Fibroblast of the aortic adventitia (primary cell): ENCODE results near the gene CIB4. TPM values are rescaled to one million over a fixed set of nuclear protein-coding genes. Genes with fewer than 3 reads are reported as not detected.

ENCODE experiments used
- DNase-seq: peaks from one replicate; pipeline ENCODE4 v3.0.0-alpha.2; 2010; ENCODE audit warnings: low read depth
- H3K4me3 ChIP-seq: 2 replicates; pipeline ENCODE4 v1.5.1; 2011; ENCODE audit warnings: low read depth, mild to moderate bottlenecking, control low read depth, low read length, moderate library complexity
- total RNA-seq: library from RNA; depleted of rRNA; stranded (reverse); fragments of >200 nt; gene quantifications from 2 replicates; pipeline ENCODE4 v1.2.3, GENCODE V29; 2012; ENCODE audit warnings: low replicate concordance
- TF ChIP-seq, protein P1 (sequence below): IDR thresholded peaks from 2 replicates; pipeline ENCODE4 v1.5.1; 2011; ENCODE audit warnings: mild to moderate bottlenecking, low read length, control low read depth, inconsistent platforms; ENCODE audit not compliant: insufficient read depth

Gene CIB4
- total RNA-seq, 1 donor = not detected

DNA sequence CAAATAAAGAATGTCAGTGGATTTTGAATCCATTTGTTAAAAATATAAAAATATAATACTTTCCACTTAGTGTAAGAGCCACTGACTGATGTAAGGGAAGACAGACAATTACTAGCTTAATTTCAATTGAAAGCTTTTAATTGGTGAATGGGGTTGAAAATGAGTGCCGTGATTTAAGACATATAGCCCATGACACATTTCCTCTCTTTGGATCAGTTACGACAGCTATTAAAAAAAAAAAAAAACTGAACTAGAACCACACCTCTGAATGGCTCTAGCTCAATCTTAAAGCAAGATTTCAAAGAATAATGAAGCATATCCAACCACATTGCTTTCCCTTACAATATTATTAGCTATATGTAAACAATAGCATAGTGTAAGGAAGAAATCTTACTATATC lies 44.0 kb downstream of the CIB4 start:
- no peak overlapping the region for H3K4me3 ChIP-seq
- TF ChIP-seq, protein P1, sequence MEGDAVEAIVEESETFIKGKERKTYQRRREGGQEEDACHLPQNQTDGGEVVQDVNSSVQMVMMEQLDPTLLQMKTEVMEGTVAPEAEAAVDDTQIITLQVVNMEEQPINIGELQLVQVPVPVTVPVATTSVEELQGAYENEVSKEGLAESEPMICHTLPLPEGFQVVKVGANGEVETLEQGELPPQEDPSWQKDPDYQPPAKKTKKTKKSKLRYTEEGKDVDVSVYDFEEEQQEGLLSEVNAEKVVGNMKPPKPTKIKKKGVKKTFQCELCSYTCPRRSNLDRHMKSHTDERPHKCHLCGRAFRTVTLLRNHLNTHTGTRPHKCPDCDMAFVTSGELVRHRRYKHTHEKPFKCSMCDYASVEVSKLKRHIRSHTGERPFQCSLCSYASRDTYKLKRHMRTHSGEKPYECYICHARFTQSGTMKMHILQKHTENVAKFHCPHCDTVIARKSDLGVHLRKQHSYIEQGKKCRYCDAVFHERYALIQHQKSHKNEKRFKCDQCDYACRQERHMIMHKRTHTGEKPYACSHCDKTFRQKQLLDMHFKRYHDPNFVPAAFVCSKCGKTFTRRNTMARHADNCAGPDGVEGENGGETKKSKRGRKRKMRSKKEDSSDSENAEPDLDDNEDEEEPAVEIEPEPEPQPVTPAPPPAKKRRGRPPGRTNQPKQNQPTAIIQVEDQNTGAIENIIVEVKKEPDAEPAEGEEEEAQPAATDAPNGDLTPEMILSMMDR = no peak
- DNase-seq = no peak

DNA sequence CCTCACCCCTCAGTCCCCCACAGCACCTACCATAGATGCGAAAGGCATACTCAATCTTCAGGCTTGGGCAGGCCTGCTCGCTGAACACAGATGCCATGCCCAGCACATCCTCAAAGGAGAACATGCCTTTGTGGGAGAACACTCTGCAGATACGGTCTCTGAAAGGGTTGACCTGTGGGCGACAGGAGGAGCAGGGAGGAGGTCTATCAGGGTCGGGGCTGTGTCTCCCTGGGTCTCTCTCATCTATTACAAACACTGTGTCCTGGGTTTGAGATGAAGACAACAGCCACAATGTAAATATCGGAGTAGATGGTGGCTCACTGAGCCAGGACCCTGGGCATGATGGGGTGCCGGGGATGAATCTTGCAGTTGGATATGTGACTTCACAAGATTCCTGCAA lies 46.0 kb downstream of the CIB4 start:
- no peak overlapping the region for H3K4me3 ChIP-seq
- TF ChIP-seq, protein P1 = no peak
- no peak for DNase-seq

DNA sequence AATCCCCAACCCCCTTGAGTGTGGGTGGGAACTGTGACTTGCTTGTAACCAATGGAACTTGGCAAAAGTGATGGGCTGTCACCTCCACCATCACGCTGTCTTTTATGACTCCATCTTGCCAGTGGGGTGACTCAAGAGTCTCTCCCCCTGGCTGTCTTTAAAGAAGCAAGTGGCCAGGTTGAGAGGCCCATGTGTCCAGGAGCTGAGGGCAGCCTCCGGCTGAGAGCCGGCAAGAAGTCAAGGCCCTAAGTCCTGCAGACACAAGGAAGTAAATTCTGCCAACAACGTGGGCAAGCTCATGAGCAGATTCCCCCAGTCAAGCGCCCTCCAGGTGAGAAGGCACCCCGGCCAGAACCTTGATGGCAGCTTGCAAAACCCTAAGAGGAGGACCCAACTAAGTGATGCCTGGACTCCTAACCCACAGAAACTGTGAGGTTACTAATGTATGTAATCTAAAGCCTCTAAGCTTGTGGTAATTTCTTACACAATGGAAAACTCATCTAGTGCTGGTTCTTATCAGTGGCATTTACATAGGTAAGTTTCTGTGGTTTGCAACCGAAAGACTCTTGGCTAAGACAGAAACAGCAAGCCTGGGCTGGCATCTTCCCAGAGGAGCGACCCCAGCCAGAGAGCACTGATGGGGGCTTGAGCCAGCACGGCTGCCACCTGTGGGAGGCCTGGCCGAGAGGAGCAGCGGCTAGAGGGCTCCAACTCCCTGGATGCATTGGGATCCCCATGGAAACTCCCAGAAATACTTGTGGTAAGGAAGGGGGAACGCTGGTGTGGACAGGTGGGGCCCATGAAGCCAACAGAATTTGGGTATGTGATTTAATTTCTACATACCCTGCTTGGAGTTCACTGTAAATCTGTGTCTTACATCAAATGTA lies 49.3 kb downstream of the CIB4 start:
- DNase-seq = no peak
- H3K4me3 ChIP-seq = no peak overlapping the region
- TF ChIP-seq, protein P1 = no peak

DNA sequence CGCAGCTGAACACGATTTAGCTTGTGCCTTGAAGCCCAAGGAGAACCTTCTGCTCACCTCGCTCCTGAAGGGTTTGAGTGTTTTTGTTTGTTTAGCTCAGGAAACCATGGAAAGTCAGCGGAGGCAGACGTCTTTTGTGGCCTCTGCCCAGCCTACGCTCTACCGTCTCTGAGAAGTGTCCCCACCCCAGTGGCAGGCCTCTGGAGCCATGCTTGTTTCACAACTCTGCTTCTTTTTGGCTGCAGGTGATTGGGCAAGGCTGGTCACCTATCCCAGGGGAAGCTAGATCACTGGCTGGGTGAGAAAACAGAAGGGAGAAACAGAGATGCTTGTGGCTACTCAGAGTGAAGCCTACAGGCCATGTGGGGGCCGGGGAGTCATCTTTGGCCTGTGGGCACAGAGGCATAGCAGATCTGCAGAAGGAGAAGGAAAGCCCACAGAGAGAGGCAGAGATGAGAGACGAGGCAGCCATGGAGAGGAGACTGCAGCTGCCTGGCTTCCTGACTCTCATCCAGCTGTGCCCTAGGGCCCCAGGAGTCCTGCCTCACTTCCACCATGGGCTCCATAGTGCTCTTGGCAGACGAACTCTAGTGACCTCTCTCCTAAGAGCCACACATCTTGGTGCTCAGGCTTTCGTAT lies 50.1 kb downstream of the CIB4 start:
- DNase-seq = no peak
- TF ChIP-seq, protein P1 = no peak
- no peak overlapping the region for H3K4me3 ChIP-seq

DNA sequence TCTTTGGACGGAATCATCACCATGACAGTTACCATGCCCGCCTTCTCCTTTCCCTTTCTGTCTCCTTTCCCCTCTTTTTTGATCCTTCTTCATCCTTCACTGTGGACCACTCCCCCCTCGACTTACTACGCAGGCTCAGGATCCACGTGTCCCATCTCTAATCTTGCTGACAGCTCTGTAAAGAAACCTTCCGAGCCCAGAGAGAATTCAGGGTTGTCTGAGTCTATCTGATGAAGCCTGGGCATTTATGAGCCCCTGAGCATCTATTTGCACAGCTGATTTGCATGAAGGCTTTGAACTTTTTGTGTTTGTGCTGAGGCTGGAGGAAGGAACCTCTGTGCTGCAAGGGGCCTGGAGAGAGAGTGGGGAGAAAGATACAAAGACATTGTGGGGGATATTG lies 50.7 kb downstream of the CIB4 start:
- DNase-seq = no peak
- H3K4me3 ChIP-seq = no peak overlapping the region
- TF ChIP-seq, protein P1 = no peak

DNA sequence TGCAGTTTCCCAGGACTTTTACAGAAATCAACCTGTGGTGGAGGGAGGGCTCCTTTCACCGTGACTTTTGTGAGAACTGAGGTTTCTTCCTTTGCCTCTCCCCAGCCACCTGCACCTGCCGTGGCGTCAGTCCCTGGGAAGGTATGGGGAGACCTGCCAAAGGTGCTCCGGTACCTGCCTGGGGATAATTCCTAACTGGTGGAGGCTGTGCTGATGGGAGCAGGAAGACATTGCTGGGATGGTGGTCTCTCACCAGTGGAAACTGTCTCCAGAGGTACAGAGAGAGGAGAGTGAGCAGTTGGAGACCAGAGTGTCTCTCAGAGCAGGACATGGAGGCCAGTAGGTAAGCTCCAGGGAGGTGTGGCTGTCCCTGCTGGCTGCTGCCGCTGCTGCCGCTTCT lies 52.6 kb downstream of the CIB4 start:
- no peak for DNase-seq
- no peak overlapping the region for H3K4me3 ChIP-seq
- TF ChIP-seq, protein P1 = no peak
